NOMO-1 treated with dmso at 0.1 percent for 144 hours (cell line): Measurements from ENCODE around the gene PIGX.
"Not testable (repeated sequence)": the region's sequence is repeated elsewhere in the genome, so short reads cannot be mapped to it uniquely, and the experiment has no call there.

Experiments used
- DNase-seq: peaks from one replicate; lab custom pipeline; 2025; ENCODE audit not compliant: unreplicated experiment; lab: John Stamatoyannopoulos, UW

Gene PIGX

GRCh38 chr3:196700801-196701200 is 11.4 kb upstream of the PIGX start:
- DNase-seq: peak; percentile 22

DNA sequence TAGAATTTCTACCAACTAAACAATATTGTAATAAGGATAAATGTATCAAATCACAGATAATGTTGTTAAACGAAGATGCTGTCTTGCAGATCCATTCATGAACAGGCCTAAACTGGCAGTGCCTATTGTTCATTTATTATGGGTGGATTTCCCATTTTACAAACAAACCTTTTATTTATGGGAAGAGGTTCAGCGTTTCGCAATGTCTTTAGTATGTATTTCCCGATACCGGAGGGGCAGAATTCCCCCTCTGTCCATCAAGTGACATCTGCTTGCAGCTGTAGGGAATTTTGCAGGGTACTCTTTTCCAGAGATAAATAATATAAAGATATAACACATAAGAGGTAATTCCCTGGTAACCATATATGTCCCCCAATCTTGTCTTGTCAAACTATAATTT is 5.8 kb upstream of the PIGX start:
- DNase-seq: no peak

- peak; percentile 41 for DNase-seq
Observed at GRCh38 chr3:196706731-196707130, 5.4 kb upstream of the PIGX start.

- DNase-seq: no peak
Observed at GRCh38 chr3:196707566-196707965, 4.6 kb upstream of the PIGX start.

GRCh38 chr3:196708467-196708866 is 3.7 kb upstream of the PIGX start:
- no peak for DNase-seq

DNA sequence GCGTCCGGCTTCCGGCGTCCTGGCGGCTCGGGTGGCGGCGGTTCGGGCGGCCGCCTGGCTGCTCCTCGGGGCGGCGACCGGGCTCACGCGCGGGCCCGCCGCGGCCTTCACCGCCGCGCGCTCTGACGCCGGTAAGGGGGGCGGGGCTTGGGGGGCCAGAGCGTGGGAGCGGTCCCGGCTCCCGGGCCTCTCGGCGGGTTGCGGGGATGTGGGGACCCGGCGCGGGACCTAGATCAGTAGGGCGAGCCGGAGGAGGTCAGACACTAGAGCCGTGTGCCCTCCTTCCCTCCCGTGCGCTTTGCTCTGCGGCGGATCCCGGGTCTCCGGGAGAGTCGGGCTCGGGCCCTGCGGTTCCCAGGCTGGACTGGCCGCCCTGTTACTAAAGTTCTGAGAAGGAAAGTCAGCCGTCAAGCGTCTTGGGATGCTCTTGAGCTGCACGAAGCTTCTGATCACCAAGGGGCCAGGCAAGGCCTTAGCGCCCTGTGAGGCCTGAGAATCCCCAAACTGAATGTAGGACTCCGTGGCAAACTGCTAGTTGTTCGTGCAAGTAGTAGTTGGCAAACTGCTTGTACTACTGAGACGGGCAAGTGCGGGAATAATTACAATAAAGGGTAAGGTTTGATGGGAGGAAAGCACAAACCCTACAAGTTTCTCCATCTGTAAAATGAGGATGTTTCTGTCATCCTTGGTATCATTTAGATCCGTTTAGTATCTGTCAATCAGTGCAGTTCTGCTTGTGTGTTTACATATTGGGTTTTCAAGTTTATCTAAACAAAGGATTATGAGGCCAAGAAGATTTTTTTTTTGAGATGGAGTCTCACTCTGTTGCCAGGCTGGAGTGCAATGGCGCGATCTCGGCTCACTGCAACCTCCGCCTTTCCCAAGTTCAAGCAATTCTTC is 587 bp downstream of the PIGX start:
- peak; percentile 39 for DNase-seq

DNA sequence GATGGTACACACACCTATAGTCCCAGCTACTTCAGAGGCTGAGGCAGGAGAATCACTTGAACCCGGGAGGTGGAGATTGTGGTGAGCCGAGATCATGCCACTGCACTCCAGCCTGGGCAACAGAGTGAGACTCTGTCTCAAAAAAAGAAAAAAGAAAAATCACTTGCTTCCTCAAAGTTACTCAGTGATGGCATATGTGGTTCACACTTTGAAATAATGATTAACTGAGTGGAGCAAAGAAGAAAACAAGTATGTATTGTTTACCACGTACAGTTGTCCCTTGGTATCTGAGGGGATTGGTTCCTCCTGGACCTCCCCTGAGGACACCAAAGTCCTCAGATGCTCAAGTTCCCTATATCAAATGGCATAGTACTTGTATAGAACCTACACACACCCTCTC is 5.0 kb downstream of the PIGX start:
- DNase-seq: not testable (repeated sequence)

- DNase-seq: no peak
Observed at GRCh38 chr3:196721097-196721496, 8.9 kb downstream of the PIGX start.

DNA sequence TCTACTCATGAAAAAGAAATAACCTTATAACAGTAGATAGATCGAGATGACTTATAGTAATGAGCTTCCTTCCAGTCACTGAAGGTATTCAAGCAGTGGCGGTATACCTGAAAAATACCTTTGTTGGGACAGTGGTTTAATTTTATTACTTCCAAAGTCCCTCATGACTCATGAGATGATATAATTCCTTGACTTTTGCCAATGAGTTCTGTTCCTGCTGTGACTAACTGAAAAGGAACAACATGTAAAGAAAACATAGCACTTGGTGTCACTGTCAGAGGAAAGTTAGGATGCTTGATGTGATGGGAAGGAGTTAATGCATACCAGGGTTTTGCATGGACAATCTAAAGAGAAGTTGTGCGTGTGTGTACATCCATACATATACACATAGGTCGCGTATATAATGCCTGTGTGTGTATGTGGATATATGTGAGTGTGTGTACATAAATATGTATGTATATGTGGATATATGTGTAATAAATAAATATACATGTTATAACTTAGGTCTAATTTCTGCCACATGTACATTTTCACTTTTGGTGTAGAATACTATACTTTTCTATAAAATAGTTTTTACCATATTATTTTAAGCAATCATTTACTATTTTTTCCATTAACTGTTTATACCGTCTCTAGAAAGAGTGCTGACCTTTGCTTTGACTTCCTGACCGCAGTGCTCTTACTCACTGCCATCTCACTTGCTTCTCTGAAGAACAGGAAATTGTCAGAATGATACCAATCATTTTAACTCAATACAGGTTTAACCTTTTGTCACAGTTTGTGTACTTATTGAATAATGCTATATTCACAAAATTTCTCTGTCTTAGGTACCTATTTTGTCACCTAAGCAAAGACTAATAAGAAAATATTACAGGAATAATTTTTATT is 14.9 kb downstream of the PIGX start:
- DNase-seq: no peak

DNA sequence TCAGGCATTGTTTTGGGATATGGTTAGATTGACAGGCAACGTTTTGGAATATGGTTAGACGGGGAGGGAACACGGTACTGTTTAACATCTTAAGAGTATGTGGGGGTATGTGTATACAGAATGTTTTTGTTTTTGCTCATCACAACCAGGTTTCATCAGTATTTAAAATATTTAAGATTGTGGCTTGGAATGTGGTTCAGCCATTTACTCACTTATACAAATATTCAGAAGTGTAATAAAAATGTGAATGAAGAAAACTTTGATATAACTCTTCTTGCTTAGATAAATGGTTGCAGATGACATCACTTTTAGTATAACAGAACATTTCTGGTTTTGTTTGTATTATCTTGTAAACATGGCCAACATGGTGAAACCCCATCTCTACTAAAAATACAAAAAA is 23.6 kb downstream of the PIGX start:
- DNase-seq: no peak

GRCh38 chr3:196736670-196737374 is 24.6 kb downstream of the PIGX start:
- DNase-seq: no peak

- no peak for DNase-seq
Observed at GRCh38 chr3:196737655-196738054, 25.5 kb downstream of the PIGX start.

DNA sequence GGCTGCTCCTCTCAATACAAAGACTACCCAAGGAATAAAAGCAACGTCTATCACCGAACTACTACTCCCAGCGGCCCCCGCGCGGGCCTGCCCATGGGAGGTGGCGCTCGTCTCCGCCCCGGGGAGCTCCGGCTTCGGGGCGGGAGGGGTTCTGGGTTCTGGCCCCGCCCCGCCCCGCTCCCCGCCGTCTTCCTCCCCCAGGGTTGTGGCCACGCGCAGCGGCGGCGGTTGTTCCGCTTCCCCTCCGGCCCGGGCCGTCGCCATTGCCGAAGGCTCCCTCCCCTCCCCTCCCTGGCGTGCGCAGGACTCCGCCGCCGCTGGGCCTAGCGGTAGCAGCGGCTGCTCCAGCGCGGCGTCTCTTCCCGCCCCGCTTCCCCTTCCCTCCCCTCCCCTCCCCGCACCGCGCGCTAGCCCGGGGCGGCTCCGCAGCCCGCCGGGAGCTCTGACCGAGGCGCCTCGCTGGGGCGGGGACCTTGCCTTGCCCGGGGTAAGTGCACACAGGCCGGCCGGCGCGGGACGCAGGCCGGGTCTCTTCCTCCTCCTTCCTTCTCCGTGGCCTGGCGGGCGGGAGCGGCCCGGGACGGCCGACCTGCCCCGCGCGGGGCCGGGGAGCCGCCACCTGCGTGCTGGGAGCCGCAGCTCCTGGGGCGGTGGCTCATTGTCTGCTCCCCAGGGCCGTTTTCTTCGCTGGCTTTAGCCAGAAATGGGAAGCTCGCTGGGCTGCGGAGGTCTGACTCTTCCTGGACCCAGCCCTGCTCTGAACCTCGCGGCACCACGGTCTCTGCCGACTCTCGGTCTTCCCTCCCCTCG is 27.7 kb downstream of the PIGX start, which contains the start of gene PAK2:
PAK2 (plus strand) TSS at position 187 of the 810 bp plus-strand sequence. CDS start 42,790 bp downstream, outside the sequence.
- peak; percentile 97 for DNase-seq

- peak; percentile 68 for DNase-seq
Observed at GRCh38 chr3:196740481-196741248, 28.5 kb downstream of the PIGX start.

- DNase-seq: peak; percentile 16
Observed at GRCh38 chr3:196741249-196741889, 29.2 kb downstream of the PIGX start.

DNA sequence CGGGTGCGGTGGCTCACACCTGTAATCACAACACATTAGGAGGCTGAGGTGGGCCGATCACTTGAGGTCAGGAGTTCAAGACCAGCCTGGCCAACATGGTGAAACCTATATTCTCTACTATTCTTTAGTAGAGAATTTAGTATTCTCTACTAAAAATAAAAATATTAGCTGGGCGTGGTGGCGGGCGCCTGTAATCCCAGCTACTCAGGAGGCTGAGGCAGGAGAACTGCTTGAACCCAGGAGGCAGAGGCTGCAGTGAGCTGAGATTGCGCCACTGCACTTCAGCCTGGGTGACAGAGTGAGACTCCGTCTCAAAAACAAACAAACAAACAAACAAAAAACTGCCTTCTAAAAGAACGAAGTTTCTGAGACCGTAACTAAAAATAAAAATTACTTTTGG is 31.4 kb downstream of the PIGX start:
- DNase-seq: not testable (repeated sequence)

DNA sequence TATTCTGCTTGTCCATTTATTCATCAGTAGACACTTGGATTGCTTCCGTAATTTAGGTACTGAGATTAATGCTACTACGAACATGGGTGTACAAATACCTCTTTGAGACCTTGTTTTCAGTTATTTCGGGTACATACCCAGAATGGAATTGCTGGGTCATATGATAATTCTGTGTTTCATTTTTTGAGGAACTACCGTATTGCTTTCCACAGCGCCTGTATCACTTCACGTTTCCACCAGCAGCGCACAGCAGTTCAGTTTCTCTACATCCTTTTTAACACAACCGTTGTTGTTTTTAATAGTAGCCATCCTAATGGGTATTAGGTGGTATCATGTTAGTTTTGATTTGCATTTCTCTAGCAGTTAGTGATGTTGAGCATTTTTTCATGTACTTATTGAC is 36.9 kb downstream of the PIGX start:
- peak; percentile 34 for DNase-seq

GRCh38 chr3:196753201-196753600 is 41.0 kb downstream of the PIGX start:
- DNase-seq: no peak
